ENCODE results near the gene ARHGEF28.

DNA sequence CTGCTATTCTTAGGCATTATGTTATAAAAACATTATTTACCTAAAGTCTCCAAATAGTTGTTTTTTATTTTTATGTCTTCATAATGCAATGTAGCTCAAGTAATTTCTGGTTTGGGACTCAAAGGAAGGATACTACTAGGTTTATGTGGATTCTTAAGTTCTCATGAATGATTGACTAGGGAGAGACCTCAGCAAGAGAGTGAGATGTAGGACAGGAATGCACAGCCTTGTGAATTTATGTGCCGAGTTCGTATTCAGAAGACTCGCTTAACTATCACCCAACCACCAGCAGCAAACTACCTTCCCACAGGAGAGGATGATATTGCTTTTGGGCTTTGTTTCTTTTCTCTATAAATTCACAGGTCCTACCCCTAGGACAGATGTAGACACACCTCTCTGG is 282.9 kb downstream of the ARHGEF28 start:
- TF ChIP-seq ZNF274 (IDR thresholded peaks at IDR 0.05; ENCODE audit: low read depth, low read length) (no peak), POLR2AphosphoS5 (IDR thresholded peaks at IDR 0.05; ENCODE audit: low read depth, low read length) (no peak), RAD21 (IDR thresholded peaks at IDR 0.05; ENCODE audit: low read depth) (no peak), YY1 (IDR thresholded peaks at IDR 0.05; ENCODE audit: extremely low read depth, insufficient replicate concordance, low read depth, low read length) (no peak), EZH2 (IDR thresholded peaks at IDR 0.05) (no peak)
- TF ChIP-seq, protein P1, sequence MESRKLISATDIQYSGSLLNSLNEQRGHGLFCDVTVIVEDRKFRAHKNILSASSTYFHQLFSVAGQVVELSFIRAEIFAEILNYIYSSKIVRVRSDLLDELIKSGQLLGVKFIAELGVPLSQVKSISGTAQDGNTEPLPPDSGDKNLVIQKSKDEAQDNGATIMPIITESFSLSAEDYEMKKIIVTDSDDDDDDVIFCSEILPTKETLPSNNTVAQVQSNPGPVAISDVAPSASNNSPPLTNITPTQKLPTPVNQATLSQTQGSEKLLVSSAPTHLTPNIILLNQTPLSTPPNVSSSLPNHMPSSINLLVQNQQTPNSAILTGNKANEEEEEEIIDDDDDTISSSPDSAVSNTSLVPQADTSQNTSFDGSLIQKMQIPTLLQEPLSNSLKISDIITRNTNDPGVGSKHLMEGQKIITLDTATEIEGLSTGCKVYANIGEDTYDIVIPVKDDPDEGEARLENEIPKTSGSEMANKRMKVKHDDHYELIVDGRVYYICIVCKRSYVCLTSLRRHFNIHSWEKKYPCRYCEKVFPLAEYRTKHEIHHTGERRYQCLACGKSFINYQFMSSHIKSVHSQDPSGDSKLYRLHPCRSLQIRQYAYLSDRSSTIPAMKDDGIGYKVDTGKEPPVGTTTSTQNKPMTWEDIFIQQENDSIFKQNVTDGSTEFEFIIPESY (IDR thresholded peaks at IDR 0.05; ENCODE audit: extremely low read depth, insufficient replicate concordance, low read length): no peak
- TF ChIP-seq, protein P2, sequence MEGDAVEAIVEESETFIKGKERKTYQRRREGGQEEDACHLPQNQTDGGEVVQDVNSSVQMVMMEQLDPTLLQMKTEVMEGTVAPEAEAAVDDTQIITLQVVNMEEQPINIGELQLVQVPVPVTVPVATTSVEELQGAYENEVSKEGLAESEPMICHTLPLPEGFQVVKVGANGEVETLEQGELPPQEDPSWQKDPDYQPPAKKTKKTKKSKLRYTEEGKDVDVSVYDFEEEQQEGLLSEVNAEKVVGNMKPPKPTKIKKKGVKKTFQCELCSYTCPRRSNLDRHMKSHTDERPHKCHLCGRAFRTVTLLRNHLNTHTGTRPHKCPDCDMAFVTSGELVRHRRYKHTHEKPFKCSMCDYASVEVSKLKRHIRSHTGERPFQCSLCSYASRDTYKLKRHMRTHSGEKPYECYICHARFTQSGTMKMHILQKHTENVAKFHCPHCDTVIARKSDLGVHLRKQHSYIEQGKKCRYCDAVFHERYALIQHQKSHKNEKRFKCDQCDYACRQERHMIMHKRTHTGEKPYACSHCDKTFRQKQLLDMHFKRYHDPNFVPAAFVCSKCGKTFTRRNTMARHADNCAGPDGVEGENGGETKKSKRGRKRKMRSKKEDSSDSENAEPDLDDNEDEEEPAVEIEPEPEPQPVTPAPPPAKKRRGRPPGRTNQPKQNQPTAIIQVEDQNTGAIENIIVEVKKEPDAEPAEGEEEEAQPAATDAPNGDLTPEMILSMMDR (IDR thresholded peaks at IDR 0.05 in 2 of 3, conservative IDR thresholded peaks at IDR 0.05 in 1 of 3; ENCODE audit: borderline replicate concordance in 1 of 3, insufficient read depth in 1 of 3, low read depth in 2 of 3, low read length in 2 of 3): no peak
